NK-92 treated with Interleukin-12 subunit alpha and Interleukin-12 subunit beta, amount 100 ng/mL, for 24 hours (cell line): ENCODE results near the gene SMARCA4.
"Not testable (repeated sequence)": the region's sequence is repeated elsewhere in the genome, so short reads cannot be mapped to it uniquely, and the experiment has no call there.

Experiments used
- DNase-seq: peaks from one replicate; lab custom pipeline; 2025; lab: John Stamatoyannopoulos, UW

Gene SMARCA4

GRCh38 chr19:10976131-10976892 is 15.5 kb downstream of the SMARCA4 start:
- no peak for DNase-seq

DNA sequence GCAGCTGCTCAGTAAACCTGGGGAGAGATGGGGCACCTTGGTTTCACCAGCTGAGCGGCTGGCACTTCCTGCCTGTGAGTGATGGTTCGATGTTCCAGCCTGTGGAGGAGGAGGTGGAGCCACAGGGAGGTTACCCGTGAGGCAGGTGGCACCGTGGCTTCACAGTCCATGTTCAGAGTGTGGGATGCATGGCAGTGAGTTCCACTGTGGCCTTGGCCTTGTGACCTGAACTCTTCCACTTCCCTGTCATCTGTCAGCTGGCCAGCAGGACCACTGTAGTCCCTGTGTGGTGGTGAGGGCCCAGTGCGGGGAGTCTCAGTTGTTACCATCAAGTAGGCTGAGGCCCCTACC is 16.9 kb downstream of the SMARCA4 start:
- DNase-seq = no peak

- DNase-seq = no peak
Observed at GRCh38 chr19:10979951-10980381, 19.1 kb downstream of the SMARCA4 start.

DNA sequence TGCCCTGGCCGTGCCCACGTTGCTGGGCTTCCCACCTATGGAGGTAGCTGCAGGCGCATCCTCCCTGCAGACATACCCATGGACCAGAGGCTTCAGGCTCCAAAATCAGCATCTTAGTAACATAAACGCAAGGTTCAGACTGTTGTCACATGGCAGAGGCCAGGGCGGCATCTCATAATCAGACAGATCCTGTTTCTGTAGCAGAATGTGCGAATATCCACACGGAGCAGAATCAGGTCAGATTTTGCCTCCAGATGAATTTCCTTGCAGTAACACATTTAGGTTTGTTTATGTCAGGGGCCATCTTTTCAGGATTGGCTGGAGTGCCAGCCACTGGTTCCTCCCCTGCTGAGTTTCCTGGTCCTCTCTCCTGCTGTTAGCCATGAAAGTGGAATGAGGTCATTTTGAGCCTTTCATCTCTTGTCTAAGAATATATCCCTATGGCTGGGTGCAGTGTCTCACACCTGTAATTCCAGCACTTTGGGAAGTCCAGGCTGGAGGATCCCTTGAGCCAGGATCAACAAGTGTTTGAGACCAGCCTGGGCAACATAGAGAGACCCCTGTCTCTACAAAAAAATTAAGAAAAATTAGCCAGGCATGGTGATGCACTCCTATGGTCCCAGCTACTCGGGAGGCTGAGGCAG is 20.5 kb downstream of the SMARCA4 start:
- DNase-seq = no peak

GRCh38 chr19:10983026-10983425 is 22.2 kb downstream of the SMARCA4 start:
- no peak for DNase-seq

- no peak for DNase-seq
Observed at GRCh38 chr19:10984166-10984735, 23.4 kb downstream of the SMARCA4 start.

GRCh38 chr19:10985502-10985901 is 24.7 kb downstream of the SMARCA4 start:
- DNase-seq = no peak

GRCh38 chr19:10986301-10987127 is 25.7 kb downstream of the SMARCA4 start:
- no peak for DNase-seq

DNA sequence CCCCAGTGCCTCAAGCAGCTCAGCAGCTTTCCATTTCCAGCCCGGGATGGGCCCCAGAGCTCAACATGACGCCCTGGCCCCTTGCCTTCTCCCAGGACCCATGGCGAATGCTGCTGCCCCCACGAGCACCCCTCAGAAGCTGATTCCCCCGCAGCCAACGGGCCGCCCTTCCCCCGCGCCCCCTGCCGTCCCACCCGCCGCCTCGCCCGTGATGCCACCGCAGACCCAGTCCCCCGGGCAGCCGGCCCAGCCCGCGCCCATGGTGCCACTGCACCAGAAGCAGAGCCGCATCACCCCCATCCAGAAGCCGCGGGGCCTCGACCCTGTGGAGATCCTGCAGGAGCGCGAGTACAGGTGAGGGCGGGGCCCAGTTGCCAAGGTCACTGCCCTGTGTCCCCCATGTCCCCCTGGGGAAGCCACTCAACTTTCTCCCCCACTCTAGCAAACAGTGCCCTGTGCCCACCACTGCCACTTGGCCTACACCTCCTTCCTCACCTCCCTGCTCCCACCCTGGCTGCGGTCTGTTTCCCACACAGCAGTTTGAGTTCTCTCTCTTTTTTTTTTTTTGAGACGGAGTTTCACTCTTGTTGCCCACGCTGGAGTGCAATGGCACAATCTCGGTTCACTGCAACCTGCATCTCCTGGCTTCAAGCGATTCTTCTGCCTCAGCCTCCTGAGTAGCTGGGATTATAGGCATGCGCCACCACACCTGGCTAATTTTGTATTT is 26.9 kb downstream of the SMARCA4 start:
- no peak for DNase-seq

DNA sequence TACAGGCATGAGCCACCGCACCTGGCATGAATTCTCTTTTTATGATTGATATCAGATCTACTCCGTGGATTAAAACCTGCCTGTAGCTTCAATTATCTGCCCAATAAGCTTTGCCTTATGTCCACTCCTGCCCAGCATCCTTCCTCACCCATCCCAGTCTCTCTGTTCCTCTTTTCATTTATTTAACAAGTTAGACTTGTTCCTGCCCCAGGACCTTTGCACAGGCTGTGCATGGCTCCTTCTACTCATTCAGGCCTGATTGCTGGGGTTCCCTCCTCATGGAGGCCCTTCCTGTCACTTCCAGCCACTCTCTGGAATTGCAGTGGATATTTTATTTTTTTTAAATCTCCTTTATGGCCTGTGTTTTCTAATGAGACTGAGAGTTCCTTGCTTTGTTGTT is 27.6 kb downstream of the SMARCA4 start:
- DNase-seq = no peak

DNA sequence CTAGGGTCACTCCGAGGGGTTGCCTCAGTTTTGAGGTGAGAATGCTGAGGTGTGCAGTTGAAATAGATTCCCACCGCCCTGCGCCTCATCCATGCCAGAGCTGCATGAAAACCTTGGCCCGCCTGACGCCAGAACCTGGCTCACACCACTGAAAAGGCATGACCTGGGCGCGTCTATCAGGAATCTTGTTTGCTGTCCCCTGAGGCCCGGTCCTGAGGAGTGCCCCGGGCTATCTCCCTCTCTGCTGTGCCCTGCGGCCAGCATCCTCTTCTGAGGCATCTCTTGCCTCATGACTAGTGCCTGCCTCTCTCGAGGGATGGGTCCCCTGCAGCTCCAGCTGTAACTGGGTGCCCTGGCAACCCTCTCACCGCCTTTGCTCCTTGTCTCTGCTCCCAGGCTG is 28.1 kb downstream of the SMARCA4 start:
- DNase-seq = no peak

DNA sequence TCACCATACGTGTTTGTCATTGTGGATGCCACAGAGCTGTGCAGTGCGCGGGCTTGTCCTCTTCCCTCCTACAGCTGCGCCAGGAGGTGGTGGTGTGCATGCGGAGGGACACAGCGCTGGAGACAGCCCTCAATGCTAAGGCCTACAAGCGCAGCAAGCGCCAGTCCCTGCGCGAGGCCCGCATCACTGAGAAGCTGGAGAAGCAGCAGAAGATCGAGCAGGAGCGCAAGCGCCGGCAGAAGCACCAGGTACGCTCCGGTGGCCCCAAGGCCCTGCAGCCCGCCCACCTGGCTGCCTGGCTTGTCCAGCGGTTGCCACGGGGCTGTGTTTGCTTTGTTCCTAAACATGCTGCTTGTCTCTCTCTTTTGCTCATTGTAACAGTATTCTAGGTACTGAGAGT is 30.2 kb downstream of the SMARCA4 start:
- DNase-seq = no peak

- DNase-seq = no peak
Observed at GRCh38 chr19:10991521-10992081, 30.8 kb downstream of the SMARCA4 start.

GRCh38 chr19:10992174-10992573 is 31.3 kb downstream of the SMARCA4 start:
- not testable (repeated sequence) for DNase-seq

DNA sequence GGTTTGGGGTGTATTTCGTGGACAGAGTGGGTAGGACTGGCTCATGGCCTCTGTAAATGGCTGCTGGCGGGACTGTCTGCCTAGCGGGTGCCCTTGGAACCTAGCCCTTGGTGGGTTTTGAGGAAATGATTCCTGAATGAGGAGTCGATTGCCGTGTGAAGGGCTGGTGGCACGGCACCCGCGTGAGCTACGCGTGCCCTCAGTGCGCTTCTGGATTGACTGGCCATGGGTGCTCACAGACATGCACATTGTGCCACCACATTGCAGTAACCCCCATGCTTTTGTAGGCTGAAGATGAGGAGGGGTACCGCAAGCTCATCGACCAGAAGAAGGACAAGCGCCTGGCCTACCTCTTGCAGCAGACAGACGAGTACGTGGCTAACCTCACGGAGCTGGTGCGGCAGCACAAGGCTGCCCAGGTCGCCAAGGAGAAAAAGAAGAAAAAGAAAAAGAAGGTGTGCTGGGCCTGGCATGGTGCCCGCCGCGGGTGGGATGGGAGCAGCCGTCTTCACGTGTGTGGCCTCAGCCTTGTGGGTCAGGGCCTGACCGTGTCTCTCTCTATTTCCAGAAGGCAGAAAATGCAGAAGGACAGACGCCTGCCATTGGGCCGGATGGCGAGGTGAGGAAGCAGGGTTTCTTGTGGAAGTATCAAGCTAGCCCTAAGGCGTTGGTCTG is 35.2 kb downstream of the SMARCA4 start:
- DNase-seq = no peak

DNA sequence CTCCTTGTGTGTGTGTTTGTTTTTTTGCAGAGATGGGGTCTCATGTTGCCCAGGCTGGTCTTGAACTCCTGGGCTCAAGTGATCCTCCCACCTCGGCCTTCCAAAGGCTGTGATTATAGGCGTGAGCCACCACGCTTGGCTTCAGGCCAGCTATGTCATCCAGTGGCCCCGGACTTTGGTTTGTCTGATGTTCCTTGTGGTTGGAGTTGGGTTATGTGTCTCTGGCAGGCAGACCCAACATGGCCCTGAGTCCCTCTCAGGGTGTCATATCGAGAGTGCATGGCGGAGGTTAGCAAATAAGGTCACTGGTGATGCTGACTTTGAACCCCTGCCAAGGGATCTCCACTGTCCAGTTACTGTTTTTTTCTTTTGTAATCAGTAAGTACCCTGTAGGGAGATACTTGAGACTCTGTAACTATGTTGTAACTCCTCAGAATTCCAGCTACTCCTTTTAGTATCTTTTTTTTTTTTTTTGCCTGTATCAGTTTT is 37.3 kb downstream of the SMARCA4 start:
- no peak for DNase-seq

DNA sequence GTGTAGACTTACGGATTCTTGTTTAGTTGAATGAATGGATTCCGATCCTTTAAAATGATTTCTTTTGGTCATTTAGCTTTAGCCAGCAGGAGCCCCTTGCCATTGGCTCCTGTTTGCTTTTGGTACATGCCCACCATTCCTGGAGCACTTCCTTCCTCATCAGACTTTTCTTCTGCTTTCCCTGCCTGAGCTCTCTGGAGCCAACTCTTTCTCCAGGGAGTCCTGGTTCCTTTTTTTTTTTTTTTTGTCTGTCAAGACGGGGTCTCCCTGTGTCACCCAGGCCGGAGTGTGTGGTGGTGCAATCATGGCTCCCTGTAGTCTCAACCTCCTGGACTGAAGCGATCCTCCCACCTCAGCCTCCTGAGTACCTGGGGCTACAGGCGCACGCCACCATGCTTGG is 37.8 kb downstream of the SMARCA4 start:
- DNase-seq = no peak

- no peak for DNase-seq
Observed at GRCh38 chr19:11005521-11005920, 44.7 kb downstream of the SMARCA4 start.

DNA sequence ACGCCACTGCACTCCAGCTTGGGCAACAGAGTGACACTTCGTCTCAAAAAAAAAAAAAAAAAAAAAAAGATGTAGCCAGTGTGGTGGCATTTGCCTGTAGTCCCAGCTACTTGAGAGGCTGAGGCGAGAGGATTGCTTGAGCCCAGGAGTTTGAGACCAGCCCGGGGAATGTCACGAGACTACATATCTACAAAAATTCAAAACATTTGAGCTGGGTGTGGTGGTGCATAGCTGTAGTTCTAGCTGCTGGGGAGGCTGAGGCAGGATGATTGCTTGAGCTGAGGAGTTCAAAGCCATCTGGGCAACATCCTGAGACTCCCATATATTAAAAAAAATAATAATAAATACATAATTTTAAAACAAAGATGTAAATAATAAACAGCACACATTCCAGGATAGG is 46.6 kb downstream of the SMARCA4 start:
- no peak for DNase-seq

DNA sequence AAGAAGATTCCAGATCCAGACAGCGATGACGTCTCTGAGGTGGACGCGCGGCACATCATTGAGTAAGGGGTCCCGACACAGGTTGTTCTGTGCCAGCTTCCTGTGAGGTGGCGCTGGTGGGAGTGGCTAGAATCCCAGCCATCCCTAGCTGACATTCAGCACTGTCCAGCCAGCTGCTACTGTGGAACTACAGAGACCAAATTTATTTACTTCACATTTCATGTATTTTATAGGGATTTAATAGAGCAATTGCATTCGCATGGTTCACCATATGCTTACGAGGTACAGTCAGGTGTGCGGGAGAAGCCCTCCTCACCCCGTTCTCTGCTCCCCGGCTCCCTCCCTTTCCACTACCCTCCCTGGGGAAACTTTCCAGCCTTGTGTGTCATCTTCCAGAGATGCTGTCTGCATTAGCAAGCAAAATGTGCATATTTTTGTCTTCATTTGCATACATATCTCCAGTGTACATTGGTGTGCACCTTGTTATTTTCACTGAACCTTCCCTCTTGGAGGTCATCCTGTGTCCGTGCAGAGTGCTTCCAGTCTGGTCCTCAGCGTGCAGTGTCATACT is 47.2 kb downstream of the SMARCA4 start:
- no peak for DNase-seq
